ENCODE results near the gene CHRD.

Gene CHRD

GRCh38 chr3:184379358-184380184 is at the start of gene CHRD:
TSS of gene CHRD (plus strand) at chr3:184380054. CDS start at chr3:184380319, 265 bp downstream.
- 0 out of 2 replicates have a peak within 1 kb of the TSS, but pooled peaks have one; percentile 14 for H3K4me3 ChIP-seq (ENCODE audit: low read depth, low read length)
- TF ChIP-seq CTCF (IDR thresholded peaks at IDR 0.05; ENCODE audit: low read depth, low read length) = no peak

GRCh38 chr3:184332370-184333090 is 47.3 kb upstream of the CHRD start:
- no peak for TF ChIP-seq CTCF (IDR thresholded peaks at IDR 0.05; ENCODE audit: low read depth, low read length)
- no peak overlapping the region for H3K4me3 ChIP-seq (ENCODE audit: low read depth, low read length)

- TF ChIP-seq CTCF (IDR thresholded peaks at IDR 0.05; ENCODE audit: low read depth, low read length) = no peak
- H3K4me3 ChIP-seq (ENCODE audit: low read depth, low read length) = no peak overlapping the region
These were observed 46.7 kb upstream of the CHRD start for GRCh38 chr3:184333190-184333589.

- TF ChIP-seq CTCF (IDR thresholded peaks at IDR 0.05; ENCODE audit: low read depth, low read length) = no peak
- H3K4me3 ChIP-seq (ENCODE audit: low read depth, low read length) = no peak overlapping the region
These were observed 46.2 kb upstream of the CHRD start for GRCh38 chr3:184333700-184334099.

- H3K4me3 ChIP-seq (ENCODE audit: low read depth, low read length) = no peak overlapping the region
- TF ChIP-seq CTCF (IDR thresholded peaks at IDR 0.05; ENCODE audit: low read depth, low read length) = no peak
These were observed 45.2 kb upstream of the CHRD start for GRCh38 chr3:184334470-184335158.

- peak overlapping the region; percentile 66 for H3K4me3 ChIP-seq (ENCODE audit: low read depth, low read length)
- no peak for TF ChIP-seq CTCF (IDR thresholded peaks at IDR 0.05; ENCODE audit: low read depth, low read length)
These were observed 44.6 kb upstream of the CHRD start for GRCh38 chr3:184335291-184335660.
